NCI-H2107 (cell line): ENCODE results near the gene FMOD.
A peak's percentile ranks its signal among the peaks of the same experiment; 100 is the strongest.

Experiments
- DNase-seq: peaks from one replicate; lab custom pipeline; 2025; lab: John Stamatoyannopoulos, UW

Gene FMOD

DNA sequence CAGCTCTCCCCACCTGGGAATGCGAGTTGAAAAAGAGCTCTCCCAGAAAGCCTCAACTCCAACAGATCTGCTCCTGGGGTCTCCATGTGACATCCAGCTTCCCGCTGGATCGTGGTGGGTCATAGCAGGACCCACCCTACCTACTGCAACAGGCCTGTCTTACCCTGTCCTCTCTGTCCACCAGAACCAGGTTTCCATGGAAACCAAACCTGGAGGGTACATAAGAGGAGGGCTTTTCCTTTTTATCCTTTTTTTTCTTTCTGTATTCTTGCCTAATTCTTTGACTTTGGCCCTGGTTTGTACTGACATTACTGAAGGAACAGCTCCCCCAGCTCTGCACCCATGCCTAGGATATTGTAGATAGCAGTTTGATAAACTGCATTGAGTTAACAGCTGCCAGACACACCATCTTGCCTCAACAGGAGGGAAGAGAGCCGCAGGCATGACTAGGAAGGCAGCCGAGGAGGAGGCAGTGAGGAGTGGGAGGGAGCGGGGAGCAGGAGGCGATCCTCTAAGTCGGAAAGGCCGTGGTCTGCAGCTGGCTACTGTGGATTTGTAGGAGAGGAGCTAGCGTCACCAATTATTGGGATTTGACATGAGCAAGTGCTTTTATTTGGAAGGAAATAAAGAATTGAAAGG is 9.7 kb upstream of the FMOD start:
- DNase-seq = no peak

DNA sequence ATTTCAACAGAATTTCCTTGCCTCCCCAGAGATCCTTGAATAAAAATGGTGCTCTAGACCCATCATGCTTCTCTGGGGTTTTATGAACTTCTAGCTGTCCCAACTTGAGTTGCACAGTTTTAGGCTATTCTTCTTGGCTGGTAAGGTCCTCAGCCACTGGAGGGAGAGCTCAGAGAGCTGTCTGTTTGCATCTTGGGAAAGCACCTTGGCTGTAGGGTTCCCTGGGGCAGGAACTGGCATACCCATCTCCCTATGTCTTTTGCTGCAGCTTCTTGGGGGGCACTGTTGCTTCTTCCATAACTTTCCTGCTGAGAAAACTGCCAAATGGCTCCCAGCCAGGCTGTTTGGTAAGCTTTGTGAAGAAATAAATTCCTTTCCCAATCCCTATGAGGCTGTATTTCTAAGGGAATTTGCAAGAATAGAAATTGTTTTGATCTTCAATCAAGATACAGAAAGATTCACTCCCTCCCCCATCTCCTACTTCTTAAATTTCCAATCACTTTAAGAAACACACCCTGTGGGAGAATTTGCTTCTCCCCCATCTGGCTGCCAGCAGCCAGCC is 8.2 kb upstream of the FMOD start:
- no peak for DNase-seq

DNA sequence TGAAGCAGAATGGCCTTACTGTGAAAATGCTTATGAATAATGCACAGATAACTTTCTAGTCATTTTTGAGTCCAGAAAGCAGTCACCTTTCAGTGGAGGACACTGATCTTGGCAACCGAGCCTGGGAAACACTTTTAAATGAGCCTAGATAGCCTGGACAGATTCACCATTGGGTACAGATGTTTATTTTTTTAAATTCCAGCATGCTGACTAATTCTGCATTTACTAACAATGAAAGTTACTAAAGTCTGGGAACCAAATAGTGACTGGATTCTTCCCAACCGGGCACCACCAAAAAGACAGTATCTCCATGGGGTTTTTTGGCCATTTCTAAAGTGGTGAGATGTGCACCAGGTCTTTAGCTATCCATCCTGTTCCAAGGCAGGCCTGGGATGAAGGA is 3.3 kb upstream of the FMOD start:
- DNase-seq = no peak

DNA sequence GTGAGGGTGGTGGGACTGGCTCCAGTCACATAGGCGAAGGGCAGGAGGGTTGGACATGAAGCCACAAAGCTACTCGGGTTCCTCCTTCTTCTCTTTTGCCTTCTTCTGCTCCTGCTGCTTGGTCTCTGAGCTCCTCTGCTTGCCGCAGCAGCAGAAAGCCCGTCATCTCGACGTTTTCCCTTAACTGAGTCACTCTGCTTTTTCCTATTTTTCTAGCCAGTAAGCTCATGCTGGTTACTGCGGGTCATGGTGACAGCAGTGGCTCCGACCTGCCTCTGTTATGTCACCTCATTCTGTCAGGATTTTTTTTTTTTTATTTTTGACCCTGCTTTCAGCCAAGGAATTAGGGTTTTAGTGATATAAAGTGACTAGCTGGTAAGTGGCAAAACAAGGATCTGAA is 2.6 kb upstream of the FMOD start:
- no peak for DNase-seq

DNA sequence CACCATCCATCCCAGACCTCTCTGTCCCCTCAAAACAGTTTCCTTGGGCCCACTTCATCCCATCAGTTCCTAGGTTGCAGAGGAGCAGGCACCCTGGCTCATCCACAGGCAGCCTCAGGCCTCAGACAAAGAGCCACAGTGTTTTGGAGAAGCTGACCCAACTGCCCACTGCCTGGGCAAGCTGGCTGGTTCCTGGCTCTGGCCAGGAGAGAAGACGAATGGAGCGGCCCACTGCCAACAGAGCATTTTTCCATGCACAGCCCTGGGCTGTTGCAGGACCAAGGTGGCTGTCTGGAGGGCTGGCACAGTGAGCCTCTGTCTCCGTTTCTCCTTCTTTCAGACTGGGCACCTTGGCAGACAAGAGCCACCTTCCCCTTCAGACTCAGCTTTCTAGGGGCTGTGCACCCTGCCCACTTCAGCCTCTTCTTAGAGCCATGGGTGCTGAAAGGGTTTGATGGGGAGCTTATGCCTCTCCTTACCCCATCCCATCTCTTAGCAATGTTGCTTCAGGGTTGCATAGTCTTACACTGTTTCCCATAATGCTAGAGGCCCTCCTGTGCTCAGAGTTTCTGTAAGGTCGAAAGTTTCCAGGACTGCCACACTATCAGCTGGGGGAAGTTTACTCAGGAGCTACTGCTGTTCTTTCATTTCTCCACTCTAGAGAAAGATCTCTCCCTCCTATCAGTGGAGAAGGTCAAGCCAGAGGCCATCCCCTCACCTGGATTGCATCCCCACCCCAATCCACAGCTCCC is 973 bp downstream of the FMOD start:
- DNase-seq = no peak

DNA sequence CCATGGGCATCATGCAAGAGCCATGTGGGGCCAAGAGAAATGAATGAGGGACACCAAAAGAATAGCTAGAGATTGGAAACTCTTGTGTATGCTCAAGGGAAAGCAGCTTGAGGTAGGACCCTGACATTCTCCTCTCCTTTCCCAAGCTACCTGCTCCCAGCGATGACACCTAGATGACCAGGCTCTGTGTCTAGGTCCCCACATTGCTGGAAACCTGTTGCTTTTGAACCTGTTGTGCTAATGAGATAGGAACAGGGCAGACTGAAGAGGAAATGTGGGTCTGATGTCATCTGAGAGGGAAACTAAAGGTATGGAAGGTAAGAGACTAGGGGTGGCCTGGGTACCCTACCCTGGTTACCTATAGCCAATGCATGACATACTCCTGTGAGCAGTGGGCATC is 1.8 kb downstream of the FMOD start:
- DNase-seq = no peak

DNA sequence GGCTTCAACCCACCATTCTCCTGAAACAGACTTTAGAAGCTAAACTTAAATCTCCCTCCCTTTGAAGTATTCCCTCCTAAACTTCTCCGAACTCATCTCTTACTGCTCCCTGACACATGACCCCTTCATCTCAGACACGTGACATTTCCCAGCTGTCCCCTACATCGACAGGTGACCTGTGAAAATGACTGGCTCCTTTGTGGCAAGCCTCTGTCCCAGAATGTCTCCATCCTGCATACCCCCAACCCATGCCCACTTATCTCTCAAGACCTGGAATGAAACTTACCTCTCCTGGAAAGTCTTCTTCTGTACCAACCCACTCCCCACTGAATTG is 4.2 kb downstream of the FMOD start:
- no peak for DNase-seq

DNA sequence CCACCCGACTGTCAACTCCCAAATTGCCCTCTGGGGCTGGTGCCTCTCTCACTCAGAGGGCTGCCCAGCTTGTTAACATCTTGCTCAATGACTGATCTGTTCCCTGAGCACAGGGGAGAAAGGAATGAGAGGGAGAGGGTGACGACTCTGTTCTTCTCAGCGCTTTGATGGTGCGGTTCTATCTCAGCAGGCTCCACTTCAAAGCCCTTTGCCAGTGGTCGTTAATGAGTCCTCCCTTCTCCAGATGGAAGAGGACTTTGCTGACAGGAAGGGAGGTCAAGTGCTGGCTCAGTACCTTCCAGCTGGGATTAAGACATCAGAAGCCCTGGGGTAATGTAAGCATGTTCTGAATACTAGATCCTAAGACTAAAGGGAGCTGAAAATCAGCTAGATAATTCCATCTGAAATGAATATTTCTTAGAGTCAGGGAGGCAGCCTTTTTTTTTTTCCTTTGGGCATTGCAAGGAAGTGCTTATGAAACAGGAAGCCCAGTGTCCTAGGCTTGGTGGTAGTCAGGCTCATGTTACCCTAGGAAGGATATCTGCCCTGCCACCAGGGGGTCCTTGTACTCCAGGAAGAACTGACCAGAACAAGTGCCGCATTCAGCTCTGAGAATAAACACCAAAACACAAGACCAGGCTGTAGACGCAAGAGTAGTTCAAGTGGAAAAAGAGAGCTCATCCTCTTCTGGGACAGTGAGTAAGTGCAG is 4.7 kb downstream of the FMOD start:
- no peak for DNase-seq

DNA sequence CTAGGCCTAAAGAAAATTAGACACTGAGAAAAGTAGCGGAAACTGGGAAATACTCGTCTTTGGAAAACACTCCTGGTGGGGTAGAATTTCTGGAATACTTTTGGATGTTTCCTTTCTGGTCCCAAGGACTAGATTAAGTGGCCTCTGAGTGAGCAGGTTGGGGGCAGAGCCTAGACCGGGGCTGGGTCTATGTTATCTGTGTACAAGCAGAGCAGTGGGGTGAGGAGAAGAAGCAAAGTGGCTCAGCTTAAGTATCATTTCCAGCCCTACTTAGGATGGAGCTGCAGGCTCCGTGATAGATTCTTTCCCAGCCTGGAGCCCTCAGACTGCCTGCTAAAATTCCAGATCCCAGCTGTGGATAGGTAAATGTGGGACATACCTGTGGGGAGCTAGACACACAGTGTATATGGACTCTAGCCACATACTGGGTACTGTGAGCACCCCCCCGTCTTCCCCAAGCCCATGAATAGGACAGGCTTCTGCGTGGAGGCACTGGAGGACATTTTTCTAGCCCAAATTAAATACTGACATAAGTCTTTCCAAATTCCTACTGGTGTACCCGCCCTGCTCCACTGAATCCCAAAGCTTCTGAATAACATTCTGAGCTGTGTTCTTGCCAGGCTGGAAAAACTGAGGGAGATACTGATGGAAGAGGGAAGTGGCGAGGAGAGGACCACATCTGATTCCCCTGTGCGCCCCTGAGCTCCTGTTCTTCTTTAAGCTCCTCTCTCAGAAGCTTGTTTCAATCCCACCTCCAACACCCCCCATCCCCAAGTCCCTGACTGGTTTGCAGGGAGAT is 6.8 kb downstream of the FMOD start:
- no peak for DNase-seq

DNA sequence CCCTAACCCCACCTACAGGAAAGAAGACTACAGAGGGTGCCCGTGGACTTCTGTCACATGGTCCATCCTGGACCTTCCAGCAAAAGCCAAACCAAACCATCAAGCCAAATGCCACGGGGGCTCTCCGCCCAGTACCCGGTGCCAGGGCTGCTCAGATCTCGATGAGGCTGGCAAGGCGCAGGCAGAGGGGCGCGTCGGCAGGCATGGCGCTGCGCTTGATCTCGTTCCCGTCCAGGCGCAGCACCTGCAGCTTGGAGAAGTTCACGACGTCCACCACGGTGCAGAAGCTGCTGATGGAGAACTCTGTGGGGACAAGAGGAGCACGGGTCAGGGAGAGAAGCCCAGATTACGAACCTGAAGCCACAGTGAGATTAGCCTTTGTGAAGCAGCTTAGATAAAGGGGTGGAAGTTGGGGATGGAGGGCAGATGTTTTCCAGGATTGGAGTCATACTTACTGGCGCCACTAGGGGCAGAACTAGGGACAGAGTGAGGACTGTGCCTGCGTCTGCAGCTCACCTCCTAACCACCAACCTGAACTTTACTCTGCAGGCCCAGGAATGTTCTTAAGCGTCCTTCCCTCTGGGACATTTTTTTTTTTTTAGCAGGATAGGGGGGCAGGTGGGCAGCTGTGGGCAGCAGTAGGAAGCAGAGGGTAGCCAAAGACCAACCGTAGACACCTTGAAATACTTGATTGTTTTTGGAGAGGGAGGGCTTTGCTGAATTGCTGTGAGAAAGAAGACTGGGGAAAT is 8.6 kb downstream of the FMOD start:
- peak; percentile 51 for DNase-seq

DNA sequence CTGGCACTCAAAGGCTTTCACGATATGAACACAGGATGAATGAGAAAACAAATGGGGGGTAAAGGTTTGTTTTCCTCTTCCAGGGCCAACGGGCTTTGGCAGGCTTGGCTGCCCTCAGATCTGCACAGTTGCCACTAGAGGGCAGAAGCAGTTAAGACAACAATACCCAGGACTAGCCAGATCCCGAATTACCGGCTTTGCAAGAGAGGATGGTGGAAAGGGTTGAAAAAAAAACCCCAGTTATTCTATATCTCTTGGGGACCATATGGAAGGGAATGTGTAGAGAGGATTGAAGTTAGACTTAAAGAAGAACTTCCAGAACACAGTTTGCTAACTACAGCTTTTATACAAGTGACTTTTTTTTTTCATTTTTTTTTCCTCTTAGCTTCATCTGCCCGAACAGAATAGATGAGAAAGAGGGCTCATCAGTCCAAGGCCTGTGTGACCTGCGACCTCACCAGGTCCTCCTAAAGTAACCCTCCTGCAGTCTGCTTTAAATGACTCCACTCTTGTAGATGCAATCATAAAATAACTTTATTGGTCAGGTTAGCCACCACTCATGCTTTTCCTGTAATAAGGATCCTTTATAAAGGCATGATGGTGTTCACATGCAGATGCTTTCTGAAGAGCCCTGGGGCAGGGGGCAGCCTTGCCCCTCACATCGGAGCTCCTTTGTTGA is 10.7 kb downstream of the FMOD start:
- peak; percentile 74 for DNase-seq

DNA sequence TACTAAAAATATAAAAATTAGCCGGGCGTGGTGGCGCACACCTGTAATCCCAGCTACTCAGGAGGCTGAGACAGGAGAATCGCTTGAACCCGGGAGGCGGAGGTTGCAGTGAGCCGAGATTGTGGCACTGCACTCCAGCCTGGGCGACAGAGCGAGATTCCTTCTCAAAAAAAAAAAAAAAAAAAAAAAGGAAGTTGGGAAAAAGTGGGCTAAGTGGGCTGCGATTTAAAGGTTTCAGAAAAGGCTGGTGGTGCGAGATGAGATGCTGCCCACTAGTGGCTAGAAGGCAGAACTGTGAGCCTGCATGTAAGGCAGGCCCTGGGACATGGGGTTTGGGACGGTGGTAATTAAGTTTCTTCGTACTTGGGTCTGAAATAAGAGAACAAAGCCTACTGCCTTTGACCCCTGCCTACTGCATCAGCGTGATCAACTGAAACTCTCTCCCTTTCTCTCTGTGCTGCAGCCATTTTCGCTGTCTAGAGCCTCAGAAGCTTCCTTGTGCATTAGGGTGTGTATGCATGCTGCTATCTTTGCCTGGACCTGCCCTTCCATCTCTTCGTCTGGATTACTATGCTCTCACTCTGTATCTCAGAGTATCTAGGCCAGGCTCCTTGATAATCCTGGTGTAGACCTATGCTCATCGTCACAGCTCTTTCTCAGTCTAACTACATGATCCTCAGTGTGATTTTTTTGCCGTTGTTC is 12.4 kb downstream of the FMOD start:
- DNase-seq = peak; percentile 53

DNA sequence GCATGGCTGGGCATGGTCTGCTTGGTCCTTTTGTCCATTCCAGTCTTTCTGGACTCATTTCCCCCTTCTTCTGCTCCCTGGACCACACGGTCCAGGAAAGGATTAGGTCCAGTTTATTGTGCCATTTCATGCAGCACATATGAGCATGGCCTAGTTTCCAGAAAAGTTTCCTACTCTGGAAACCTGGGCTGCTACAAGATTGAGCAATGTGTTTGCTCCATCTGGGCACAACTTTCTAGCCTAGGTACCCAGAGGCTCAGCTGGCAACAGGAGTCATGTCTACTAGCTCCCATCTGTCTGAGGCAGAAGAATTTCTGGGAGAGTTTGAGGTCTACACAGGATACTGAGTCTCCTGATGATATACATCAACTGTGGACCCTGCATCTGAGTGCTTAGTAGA is 14.8 kb downstream of the FMOD start:
- DNase-seq = no peak

DNA sequence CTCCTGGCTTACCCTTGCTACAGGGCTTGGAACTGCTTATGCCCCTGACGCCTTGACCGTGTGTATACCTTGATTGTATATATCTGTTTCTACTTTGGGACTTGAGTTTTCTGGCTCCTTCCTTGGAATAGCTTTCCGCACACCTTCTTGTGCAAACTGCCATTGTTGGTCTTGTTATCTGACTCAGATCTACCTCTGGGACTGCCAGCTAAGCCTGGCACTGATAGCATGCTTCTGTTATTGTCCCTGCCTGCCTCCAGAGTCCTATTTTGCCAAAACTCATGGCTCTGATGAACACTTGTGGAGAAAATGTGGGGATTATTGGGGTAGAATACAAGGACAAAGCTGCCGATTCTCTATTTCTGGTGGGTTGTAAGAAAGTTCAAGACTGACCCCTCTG is 15.4 kb downstream of the FMOD start:
- no peak for DNase-seq

DNA sequence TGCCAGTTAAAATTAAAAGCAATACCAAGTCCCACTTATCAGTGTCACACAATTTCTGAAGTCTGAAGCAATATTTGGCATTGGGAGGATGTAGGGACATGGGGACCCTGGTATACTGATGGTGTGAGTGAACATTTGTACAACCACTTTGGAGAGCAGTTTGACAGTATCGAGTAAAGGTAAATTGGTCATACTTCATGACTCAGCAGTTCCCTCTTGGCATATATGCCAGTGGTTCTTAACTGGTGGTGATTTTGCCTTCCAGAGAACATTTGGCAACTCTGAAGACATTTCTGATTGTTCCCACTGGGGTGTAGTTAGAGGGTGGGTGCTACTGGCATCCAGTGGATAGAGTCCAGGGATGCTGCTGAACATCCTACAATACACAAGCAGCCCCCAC is 19.7 kb downstream of the FMOD start:
- DNase-seq = no peak

DNA sequence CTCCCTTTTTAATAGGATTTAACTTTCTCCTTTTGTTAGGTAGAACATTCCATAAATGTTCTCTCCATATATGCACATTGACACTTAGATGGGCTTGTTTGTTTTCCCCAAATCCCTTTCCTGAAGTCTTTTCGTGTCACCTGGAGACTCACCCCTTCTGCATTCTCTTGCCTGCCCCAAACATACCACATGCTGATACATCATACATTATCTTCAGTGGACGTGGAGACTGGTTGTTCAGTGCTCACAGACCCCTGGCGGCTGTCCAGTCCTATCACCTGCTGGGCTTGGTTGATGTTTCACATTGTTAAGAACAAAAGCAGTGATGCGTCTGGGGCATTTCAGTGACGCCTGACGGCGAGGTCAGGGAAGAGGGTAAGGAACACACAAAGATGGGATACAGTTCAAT is 22.2 kb downstream of the FMOD start:
- peak; percentile 42 for DNase-seq

DNA sequence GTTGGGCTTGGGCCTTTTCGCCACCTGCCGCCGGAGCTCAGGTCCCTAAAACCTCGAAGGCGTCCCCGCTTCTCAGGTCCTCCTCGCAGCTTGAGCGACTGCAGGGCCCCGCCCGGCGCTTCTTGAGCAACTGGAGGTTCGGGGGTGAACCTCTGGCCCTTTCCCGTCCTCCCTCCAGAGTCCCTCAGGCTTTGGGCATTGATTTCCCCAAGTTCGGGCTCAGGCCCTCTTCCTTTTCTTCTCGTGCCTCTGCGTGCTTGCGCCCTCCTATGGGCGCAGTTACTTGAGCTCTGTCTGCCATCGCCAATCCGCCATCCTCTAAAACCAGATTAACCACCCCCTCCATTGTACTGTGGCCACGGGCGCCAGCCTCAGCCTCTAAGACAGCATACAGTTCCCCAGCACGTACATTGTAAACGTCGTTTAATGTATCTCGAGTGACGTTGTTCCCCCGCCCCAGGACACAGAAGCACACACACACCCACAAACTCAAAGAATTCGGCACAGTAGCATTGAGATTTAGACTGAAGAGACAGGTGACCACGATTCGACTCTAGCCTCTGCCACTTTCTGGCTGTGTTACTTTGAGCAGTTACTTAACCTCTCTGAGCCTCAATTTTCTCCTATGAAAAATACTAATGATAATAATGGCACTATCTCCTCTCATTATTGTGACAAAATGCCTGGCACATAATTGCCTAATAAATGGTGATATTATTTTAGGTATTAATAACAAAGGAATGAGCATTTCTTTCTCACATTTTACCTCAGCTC is 23.1 kb downstream of the FMOD start:
- peak; percentile 95 for DNase-seq

DNA sequence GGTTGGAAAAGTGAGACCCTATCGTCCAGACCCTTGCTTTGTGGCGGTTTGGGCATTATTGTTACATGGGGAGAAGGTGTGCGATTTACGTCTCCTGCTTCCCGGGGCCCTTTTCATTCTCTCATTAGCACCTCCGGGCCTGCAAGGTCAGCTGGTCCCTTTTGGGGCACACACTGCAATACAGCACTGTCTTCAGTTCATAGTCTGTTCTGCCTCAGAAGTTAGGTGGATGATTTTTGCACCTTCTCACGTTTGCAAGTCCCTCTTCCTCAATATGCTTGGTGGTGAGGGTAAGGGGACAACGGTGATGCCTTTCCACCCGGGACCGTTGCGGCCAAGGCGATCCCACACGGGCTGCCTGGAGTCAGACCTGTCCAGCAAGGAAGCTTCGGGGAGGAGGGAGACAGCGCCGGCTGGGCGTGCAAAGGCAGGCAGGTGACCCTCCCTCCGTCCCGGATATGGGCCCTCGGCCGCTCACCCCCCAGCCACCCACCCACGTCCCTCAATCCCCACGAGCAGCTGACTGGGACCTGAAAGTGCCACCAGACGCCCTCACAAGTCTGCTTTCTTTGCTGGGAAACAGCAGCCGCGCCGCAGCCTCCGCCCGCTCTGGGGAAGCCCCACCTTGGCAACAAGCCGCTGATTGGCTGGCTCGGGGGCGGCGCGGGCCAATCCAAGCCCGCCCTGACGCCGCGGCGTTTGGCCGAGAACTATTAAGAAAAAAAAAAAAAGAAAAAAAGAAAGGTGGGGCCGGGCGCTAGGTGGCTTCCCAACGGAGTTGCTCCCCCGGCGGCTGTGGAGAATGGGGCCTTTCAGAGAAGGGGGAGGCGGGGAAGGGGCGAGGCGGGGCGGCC is 23.9 kb downstream of the FMOD start:
- DNase-seq = peak; percentile 98
